HG02642 (cell line): ENCODE measurements around the gene MB21D2.

Experiments
- ATAC-seq: cut with Tn5 transposase; IDR thresholded peaks from one replicate; pipeline ENCODE4 v1.9.1; 2021; ENCODE audit warnings: mild to moderate bottlenecking; ENCODE audit not compliant: unreplicated experiment, poor library complexity

MB21D2 gene

DNA sequence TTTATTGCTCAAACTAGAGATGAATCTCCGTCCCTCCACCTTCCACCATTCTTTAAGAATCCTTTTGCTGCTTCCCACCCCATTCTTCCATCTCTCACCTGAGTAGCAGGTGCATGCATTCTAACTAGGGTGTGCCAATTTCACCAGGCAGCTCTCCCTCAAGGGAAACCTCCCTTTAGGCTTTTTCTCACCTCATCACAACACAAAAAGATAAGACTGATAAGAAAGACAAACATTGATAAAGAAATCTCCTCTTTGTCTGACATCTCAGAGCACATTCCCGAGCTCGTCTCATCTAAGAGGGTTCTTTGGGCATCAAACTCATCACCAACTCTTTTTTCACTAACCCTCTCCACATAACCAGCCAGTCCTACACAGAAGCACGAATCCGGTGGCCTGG lies 23.0 kb downstream of the MB21D2 start:
- ATAC-seq, result no peak

DNA sequence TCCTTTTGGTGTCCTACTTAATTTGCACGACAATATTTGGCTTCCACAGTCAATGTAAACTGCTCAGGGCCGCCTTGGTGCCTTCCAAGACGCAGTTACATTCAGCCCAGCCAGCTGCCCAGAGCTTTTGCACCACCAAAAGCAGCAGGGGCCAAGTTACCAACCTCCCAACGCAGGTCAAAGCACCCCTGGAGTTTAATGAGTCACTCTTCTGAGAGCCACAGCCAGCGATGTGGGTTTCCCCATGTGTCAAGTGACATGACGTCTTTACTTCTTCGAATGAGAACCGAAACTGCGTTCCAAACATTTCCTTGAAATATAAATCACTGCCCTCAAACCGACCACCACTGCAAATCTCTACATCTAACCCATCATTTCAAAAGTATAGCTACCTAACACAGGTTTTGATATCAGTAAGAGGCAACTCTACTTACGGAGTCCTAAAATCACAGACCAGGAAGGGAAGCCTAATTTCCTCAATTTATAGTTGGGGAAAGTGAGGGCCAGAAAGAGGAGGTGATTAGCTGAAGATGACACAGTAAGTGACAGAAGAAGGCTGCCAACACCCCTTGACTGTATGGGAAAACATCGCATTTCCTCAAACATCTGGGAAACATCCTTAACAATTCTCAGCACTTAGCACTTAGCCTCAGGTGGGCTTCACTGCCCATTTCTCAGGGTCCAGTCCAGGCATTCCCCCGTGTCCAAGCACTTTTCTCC lies 24.5 kb downstream of the MB21D2 start:
- ATAC-seq, result peak; percentile 95

DNA sequence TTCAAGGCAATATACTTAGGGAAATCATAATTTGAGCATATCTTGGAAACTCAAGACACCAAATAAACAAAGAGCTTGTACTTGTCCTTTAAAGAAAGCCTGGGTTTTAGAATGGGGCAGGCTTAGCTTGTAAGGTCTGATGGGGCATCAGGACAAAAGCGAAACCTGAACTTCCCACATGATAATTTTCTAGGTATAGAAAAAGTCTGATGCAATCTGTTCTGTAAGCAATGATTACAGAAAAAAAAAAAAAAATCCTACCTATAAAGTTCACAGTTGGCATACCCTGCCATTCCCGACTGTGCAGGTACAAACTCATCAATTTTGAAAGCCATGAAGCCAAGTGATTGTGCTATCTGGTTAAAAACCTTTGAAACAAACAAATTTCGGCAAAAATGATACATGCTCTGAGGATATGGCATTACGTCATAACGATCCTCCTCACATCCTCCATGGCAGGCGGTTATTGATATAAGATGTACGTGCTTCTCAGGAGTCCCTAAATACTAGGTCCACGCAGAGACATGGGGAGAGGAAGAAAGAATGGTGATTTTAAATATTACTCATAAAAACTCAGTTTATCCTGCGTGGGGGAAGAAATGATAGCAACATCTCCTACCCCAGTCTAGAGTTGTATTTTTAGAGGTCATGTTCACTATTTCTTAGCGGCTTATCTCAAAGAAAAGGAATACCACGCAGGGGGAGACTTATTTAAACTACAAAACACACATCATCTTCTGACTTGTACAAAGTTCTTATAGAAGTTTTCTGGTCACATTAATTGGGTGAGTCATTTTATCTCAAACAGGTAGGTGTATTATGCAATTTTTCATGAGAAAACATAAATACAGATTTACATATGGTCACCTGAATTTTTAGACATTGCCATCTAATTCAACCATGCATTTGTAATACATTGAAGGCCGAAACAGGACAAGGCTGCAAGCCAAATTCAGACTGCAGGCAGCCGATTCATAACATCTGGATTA lies 27.0 kb downstream of the MB21D2 start:
- ATAC-seq, result no peak

DNA sequence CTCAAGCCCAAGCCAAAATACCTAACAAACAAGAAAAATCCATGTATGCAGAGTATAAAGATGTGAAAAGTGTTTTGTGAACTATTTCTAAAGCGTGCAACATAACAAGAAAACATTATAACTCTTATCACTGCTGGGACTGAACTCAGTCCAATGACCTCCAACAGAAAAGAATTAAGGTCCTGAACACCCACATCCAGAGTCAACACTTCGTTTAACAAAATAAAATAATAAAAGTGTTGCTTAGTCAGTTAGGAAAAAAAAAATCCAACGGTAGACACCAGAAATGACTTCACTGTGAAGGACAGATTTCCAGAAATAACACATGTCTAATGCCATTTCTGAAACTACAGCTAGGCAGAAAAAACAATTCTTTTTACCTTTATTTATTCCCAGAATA lies 28.0 kb downstream of the MB21D2 start:
- ATAC-seq, result no peak

DNA sequence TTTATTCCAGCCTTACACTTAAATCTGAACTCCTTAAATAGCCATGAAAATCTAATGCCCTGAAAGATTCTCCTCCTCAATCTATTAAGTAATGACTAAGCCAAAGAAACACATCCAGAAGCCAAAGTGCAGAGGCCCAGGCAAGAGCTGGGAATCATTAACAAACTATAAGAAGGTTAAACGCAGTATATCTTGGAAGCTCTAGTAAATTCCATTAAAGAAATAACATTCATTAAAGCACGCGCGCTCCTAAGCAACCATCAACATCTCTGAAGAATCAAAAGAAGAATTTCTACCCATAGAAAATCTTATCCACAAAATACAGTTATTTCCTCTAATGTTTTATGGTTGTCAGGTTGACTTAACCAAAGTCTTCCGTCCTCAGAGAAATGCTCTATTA lies 29.5 kb downstream of the MB21D2 start:
- no peak for ATAC-seq

DNA sequence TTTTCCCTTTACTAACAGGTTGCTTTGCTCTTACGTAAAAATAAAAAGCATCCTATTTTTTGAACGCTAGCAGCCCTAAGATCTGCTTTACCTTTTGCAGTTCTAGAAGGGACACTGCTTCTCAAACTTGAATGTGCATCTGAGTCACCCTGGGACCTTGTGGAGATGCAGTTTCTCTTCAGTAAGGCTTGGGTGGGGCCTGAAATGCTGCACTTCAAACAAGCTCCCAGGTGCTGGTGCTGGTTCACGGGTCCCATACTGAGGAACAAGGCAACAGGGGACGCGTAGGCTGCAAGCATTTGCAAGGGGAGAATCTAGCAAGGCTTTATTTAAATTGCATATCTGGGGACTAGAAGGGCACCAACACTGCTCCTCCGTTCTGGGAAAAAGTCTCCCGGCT lies 30.0 kb downstream of the MB21D2 start:
- ATAC-seq, result no peak

DNA sequence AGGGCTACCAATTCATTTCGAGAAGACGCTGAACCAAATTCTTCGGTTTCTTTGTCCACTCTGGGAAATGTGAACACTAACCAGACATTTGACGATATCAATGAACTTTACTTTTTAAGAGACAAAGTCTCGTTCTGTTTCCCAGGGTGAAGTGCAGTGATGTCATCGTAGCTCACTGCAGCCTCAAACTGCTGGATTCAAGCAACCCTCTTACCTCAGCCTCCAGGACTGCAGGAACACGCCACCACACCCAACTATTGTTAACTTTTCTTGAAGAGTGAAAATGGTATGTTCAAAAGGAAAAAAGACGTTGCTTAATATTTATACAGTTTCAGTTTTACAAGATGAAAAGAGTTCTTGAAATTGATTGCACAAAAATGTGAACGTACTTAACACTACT lies 30.6 kb downstream of the MB21D2 start:
- no peak for ATAC-seq

DNA sequence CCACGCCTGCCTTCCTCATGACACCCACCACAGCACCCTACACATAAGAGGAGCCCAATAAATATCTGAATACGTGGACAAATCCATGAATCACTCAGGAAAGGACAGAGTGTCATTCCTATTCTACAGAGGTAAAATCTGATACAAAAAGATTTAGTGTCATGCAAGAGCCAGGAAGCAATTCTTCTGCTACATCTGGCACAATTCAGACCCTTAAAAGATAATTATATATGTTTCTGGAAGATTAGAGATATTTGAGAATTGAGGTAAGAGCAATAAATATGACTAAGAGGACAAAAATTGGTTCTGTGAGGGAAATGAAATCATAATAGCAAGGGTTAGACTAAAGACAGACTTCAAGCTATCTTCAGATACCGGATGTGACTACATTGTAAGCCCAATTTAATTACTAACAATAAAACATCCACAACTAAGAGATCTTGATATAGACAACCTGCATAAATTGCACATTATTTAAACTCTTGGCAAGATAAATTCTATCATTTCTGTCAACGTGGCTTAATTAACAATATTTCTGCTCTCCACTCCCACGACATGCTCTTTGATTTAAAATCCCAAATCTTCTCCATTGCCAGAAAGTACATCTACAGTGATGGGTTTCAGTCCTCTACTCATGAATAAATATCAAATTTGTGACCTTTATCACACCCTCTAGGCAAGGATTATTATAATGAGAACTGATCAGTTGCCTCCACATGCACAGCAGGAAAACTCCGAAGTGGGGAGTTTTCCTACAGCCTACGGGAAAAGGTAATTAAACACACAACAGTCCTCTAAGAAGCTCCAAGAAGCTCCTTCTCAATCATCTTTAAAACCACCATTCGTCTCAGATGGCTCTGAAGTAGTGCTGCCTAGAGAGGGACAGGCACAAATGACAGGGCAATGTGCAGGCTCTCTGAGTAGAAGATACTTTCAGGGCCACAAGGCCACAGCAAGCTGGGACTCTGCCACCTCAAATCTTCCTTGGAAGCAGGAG lies 32.6 kb downstream of the MB21D2 start:
- ATAC-seq, result no peak

DNA sequence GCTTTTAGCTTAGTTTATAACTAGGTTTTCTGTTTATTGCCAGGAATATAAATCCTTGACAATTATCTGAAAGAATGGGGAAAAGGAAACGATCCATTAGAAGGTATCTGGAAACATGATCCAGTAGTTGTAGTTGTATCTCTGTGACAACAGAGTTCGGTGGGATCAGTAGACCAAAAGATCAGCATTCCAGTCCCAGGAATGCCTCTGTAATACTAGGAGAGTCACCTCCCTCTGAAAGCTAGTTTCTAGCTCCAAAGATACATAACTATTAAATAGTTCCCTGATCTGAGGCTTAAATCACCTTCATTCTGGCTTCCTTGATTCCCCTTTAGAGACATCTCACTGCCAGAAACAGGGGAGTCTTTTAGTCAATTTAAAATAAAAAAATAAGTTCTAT lies 34.1 kb downstream of the MB21D2 start:
- ATAC-seq, result no peak

DNA sequence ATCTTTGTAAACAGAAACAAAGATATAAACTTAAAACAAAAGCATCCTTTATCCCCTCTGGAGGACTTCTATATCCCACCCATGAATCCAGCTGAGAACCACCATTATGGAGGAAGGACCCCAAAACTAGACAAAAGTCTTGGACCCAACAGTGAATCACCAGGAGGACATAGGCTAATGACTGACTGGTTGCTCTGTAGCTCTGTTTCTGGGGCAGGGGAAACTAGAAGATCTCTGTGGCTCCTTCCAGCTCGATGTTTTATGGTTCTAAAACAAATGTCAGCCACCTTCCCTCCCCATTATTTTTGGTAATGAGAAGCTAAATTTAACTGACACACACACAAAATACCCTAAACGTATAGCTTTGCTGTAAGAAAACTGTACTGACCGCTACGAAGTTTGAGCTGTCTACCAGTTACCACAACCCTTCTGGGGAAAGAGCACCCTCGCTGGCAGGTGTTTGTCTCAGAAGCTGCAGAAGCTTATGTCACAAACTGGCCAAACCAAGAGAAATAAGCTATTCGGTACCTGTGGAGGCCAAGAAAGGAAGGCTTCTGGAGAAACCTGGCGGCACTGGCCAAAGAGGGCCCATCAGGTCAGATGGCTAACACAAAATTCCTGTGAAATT lies 36.4 kb downstream of the MB21D2 start:
- no peak for ATAC-seq

DNA sequence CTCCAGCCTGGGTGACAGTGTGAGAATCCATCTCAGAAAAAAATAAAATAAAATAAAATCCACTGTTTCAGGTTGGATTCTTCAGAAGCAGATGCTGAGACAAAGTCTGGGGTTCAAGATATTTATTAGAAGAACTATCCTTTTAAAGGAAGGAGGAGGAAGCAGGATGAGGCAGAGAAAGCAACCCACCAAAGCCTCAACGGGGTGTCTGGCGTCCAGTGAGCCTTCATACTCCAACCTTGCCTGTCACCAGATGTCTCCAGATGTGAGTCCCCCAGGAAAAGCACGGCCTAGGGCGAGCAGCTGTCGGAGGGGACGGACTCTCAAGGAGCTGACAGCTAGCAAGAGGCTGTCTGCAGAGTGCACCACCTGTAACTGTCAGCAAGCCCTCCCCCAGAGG lies 37.3 kb downstream of the MB21D2 start:
- ATAC-seq, result no peak

DNA sequence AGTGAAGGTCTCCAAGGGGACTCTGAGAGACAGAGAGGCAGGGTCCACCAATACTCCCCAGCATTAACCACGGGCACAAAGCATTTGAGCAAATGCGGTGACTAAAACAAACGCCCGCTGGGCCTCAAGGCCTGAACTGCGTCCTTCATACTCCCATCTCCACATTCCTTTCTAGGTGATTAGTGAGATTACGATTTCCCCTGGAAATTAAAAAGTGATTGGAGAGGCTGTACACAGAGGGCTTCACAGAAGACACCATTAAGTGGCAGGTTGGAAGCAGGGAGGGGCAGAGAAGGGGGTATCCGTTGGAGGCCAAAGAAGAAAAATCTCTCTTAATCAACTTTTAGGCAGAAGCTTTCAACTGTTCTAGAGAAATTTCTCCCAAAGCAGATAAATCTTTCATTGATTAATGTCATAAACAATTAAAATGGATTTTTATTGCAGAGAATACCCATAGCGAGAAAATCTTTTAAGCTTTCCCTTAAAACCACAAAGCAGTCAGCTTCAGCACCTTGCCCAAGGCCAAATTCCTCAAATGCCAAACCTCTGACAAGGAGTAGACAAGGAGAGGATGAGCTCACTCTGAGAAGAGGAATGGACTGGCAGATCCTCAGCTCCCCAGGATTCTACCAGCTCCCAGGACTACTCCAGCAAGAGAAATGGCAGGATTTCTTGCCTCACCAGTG lies 38.2 kb downstream of the MB21D2 start:
- no peak for ATAC-seq

DNA sequence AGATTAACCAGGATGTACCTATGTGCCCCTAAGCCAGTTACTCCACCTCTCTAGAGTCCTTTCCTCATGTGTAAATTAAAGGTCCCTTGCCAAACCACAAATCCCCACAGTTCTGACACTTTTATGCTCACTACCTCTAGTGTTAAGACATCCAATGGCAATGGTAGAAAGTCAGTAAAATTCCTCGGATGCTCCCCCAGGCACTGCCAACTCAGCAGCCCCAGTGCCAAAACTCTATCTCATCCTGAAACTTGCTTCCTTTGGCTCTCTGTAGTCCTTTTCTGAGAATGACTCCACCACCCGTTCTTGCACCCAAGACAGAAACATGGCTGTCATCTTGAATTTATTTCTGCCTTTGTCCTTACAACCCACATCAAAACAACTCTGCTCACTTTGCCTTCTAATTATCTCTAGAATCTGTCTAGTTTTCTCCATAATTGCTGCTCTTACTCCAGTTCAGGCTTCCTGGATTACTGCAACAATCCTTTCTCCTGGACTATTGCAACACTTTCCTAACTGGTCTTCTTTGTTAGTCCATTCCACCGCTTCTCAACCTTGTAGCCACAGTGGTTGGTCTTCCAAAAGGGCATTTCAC lies 41.6 kb downstream of the MB21D2 start:
- ATAC-seq, result no peak

DNA sequence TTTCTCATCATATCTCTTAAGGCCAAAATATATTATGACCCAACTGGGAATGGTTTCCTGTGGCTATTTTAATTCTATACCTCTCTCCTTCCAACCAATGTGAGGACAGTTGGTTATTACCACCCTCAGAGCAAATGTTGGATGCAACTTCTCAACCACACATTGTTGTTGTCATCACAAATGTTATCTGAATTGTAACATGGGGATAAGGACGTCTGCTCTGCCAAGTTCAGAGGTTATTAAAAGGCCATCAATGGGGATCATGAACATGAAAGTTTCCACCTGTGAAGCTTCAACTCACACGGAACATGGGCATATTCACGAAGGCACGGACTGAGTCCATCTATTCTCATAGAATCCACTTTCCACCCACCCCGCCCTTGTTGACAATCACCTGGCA lies 46.8 kb downstream of the MB21D2 start:
- ATAC-seq, result no peak

DNA sequence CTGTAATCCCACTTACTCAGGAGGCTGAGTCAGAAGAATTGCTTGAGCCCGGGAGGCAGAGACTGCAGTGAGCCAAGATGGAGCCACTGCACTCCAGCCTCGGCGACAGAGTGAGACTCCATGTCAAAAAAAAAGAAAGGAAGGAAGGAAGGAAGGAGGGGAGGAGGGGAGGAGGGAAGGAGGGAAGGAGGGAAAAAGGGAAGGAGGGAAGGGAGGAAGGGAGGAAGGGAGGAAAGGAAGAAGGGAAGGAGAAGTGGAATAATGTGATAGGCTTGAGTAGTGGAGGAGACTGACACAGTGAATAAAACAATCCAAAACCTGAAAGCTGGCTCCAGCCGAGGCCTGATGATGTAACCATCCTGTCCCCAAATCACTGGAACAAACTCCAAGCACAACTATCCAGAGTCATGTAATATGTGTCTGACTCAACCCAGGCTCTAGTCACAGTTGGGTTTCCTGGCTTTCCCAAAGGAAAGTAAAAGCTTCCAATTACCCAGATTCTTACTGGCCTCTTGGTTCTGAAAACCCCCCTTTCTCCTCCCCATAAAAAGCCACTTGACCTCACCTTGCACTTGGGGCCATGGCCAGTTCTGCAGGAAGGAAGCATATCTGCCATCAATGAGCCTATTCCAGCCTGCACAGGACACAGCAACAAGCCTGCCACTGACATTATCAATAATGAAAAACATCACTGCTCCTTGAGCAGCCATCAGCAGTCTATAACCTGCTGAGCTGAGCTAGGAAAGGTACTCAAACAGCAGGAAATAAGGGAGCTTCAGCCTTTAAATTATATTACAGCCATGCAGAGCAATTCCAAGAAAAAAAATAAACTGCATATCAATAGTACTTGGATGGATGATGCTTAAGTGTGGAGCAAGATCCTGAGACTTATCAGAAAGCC lies 48.3 kb downstream of the MB21D2 start:
- ATAC-seq, result no peak

DNA sequence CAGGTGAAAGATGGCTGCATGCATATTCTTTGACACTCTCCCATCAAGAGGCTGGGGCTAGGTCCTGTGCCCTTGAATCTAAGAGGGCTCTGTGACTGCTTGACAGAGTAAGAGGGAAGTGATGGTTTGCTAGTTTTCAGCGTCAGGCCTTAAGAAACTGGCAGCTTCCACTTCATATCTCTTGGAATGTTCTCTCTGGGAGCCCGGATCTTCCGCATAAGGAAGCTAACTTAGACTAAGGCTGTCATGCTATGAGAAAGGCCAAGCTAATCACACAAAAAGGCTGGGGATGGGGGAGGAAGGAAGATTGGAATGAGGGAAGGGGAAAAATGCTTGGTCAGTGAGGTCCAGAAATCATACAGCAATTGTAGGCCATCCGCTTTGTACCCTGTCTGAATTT lies 50.0 kb downstream of the MB21D2 start:
- ATAC-seq, result no peak

DNA sequence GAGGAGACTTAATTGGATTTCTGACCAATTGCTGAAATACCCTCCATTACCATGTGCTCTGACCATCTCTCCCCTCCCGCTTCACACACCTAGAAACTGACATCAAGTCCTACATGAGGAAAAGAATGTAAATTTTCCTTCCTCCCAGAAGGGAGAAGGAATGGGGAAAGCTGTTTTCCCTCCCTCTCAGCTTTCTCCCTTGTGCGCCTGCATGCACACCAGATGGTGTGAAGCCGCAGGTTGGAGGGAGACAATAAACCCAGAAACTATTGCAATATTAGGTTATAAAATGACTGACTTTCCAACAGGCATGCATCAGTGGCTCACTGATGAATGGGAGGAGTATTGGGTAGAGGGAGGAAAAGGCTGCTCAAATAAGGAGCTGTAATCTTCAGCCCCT lies 50.9 kb downstream of the MB21D2 start:
- ATAC-seq, result no peak

DNA sequence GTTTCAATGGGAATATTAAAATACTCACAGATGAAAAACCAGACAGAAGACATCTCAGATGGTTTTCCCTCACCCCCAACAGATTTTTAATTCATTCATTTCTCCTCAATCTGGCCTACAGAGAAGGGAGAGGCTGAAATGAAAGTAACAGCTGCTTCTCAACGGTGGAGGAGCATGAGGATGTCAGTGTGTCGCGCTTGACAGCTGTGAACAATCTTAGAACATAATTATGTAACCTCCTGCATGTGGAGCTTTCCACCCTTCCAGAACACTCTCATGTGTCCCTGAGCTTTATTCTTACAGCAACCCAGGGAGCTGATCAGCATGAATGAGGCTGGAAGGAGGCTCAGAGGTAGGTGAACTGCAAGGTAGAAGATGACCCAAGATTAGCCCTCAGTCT lies 52.7 kb downstream of the MB21D2 start:
- ATAC-seq, result peak; percentile 82
